ENCODE measurements around the gene MROH9. TPM values are rescaled to one million over a fixed set of nuclear protein-coding genes. Genes with fewer than 3 reads are reported as not detected.

The MROH9 gene
- polyA plus RNA-seq, 1 of the 3 experiments (the other 2 are of a cell fraction): 0.26 TPM

- TF ChIP-seq GABPA (IDR thresholded peaks at IDR 0.05; ENCODE audit: low read depth) (no peak; the same call in 1 of the 2 replicates), FOSL2 (IDR thresholded peaks at IDR 0.05; ENCODE audit: borderline replicate concordance, low read depth) (peak; percentile 85), FOXM1 (IDR thresholded peaks at IDR 0.05; ENCODE audit: low read depth) (peak; percentile 97), MAX (IDR thresholded peaks at IDR 0.05; ENCODE audit: low read depth) (peak; percentile 61; the same call in 1 of the 2 replicates), RXRA (IDR thresholded peaks at IDR 0.05; ENCODE audit: borderline replicate concordance, low read depth) (peak; percentile 98), FOXJ3 (CRISPR knock-in tag; IDR thresholded peaks at IDR 0.05) (no peak), CHD2 (IDR thresholded peaks at IDR 0.05; ENCODE audit: low read length, partially characterized antibody) (no peak), PBX3 (IDR thresholded peaks at IDR 0.05) (peak; percentile 95), NFIC (IDR thresholded peaks at IDR 0.05; ENCODE audit: borderline replicate concordance) (peak; percentile 99)
These were observed 49.8 kb upstream of the MROH9 start (continued) for GRCh38 chr1:170885551-170885950.

- 43% methylated on average over 3 of the region's 3 CpGs for WGBS (ENCODE audit: low lambda C conversion rate)
- TF ChIP-seq CTCF (IDR thresholded peaks at IDR 0.05) (no peak), TEAD4 (IDR thresholded peaks at IDR 0.05; ENCODE audit: borderline replicate concordance, insufficient read depth) (no peak), EP300 (IDR thresholded peaks at IDR 0.05; ENCODE audit: borderline replicate concordance in 1 of 2, low read depth in 1 of 2, low read length in 1 of 2) (no peak), RAD21 (IDR thresholded peaks at IDR 0.05; ENCODE audit: low read length) (no peak), CHD2 (IDR thresholded peaks at IDR 0.05; ENCODE audit: low read length, partially characterized antibody) (no peak)
- Histone ChIP-seq H3K36me3 (replicated peaks in 1 of 2; ENCODE audit: control insufficient read depth in 1 of 2, insufficient read depth in 2 of 2, low read length in 1 of 2) (peaks cover 0 to 11% of the 10 kb centered on the region in 2 experiments), H2AFZ (ENCODE audit: low read depth) (no peak overlapping the region), H3K9me2 (no peaks in the 10 kb centered on the region), H3K27me3 (ENCODE audit: insufficient read depth) (no peaks in the 10 kb centered on the region), H3K9me3 (no peaks in the 10 kb centered on the region), H3K79me2 (ENCODE audit: insufficient read depth) (peaks cover 17% of the 10 kb centered on the region), H3K4me1 (ENCODE audit: control insufficient read depth in 1 of 2, insufficient read depth in 2 of 2, low read depth in 1 of 2, low read length in 1 of 2) (peaks cover 0 to 42% of the 10 kb centered on the region in 2 experiments), H3K9ac (peak overlapping the region; percentile 36; the same call in 1 of the 2 replicates), H3K27ac (ENCODE audit: low read depth in 2 of 2, low read length in 1 of 2) (peak overlapping the region; percentile 16 to 88; a peak in 3 of 4 replicates), H3K4me2 (no peak overlapping the region), H3F3A (replicated peaks; ENCODE audit: insufficient read depth) (peaks cover 72% of the 10 kb centered on the region), H3K4me3 (ENCODE audit: low read depth in 2 of 2, low read length in 1 of 2) (no peak overlapping the region), H4K20me1 (ENCODE audit: insufficient read depth) (no peaks in the 10 kb centered on the region)
- ChIA-PET POLR2A (no interaction called here), CTCF (no interaction called here)
- no peak for DNase-seq
These were observed 48.9 kb upstream of the MROH9 start for GRCh38 chr1:170886460-170886859.

GRCh38 chr1:170887726-170888125 lies 47.6 kb upstream of the MROH9 start:
- Histone ChIP-seq H4K20me1 (ENCODE audit: insufficient read depth) (no peaks in the 10 kb centered on the region), H3K9ac (peak overlapping the region; percentile 9; the same call in 1 of the 2 replicates), H3K27me3 (ENCODE audit: insufficient read depth) (no peaks in the 10 kb centered on the region), H3K27ac (ENCODE audit: low read depth in 2 of 2, low read length in 1 of 2) (peak overlapping the region in 1 of 2 experiments; percentile 88; a peak in 2 of 4 replicates), H3K9me3 (no peaks in the 10 kb centered on the region), H3K79me2 (ENCODE audit: insufficient read depth) (peaks cover 27% of the 10 kb centered on the region), H3K36me3 (replicated peaks in 1 of 2; ENCODE audit: control insufficient read depth in 1 of 2, insufficient read depth in 2 of 2, low read length in 1 of 2) (peaks cover 0 to 16% of the 10 kb centered on the region in 2 experiments), H3K4me1 (ENCODE audit: control insufficient read depth in 1 of 2, insufficient read depth in 2 of 2, low read depth in 1 of 2, low read length in 1 of 2) (peaks cover 0 to 38% of the 10 kb centered on the region in 2 experiments), H3K4me2 (no peak overlapping the region), H3K4me3 (ENCODE audit: low read depth in 2 of 2, low read length in 1 of 2) (no peak overlapping the region), H2AFZ (ENCODE audit: low read depth) (no peak overlapping the region), H3K9me2 (no peaks in the 10 kb centered on the region), H3F3A (replicated peaks; ENCODE audit: insufficient read depth) (peaks cover 65% of the 10 kb centered on the region)
- CTCF ChIA-PET: no interaction called here
- DNase-seq: no peak
- WGBS (ENCODE audit: low lambda C conversion rate): 17% methylated on average over 2 of the region's 2 CpGs
- POLR2A ChIA-PET: no interaction called here
- TF ChIP-seq CTCF (IDR thresholded peaks at IDR 0.05) (no peak), SMC3 (IDR thresholded peaks at IDR 0.05; ENCODE audit: low read depth, low read length) (no peak), ZBTB33 (IDR thresholded peaks at IDR 0.05; ENCODE audit: borderline replicate concordance, low read depth) (no peak), TAF1 (IDR thresholded peaks at IDR 0.05; ENCODE audit: borderline replicate concordance, low read depth, low read length) (no peak), CHD2 (IDR thresholded peaks at IDR 0.05; ENCODE audit: low read length, partially characterized antibody) (no peak), EZH2phosphoT487 (IDR thresholded peaks at IDR 0.05; ENCODE audit: borderline replicate concordance, low read depth) (no peak), RCOR1 (IDR thresholded peaks at IDR 0.05; ENCODE audit: low read length) (no peak)

Data from SK-N-SH (cell line).